Measurements from ENCODE around the gene COL9A3. TPM values are rescaled to one million over a fixed set of nuclear protein-coding genes. Genes with fewer than 3 reads are reported as not detected.

Gene COL9A3
- polyA plus RNA-seq, 2 of the 4 experiments (the other 2 are of a cell fraction) = 0.41 to 0.49 TPM

- no peak for FAIRE-seq
- CTCF ChIA-PET = interaction anchor here (0.6 to 1.2 kb wide), 3 partner anchors 12 to 37 kb away, joined by 3 to 6 read pairs (median 4); no protein-coding TSS in a partner anchor
- 94% methylated on average over 12 of the region's 12 CpGs for WGBS (ENCODE audit: missing lambda C conversion rate)
Observed at GRCh38 chr20:62859721-62860120, 42.9 kb downstream of the COL9A3 start.

GRCh38 chr20:62860391-62860923 lies 43.6 kb downstream of the COL9A3 start:
- DNase-seq (ENCODE audit: low read depth in 1 of 2, low spot score in 1 of 2) (no peak), FAIRE-seq (no peak), ATAC-seq (peak in 1 of 2 experiments; percentile 32; a peak in 3 of 6 replicates)
- Histone ChIP-seq H3K4me2 (peak overlapping the region; percentile 84), H3K4me1 (peaks cover 13% of the 10 kb centered on the region), H3K4me3 (peak overlapping the region; percentile 81), H3K9me3 (peaks cover 16% of the 10 kb centered on the region), H3K27ac (peak overlapping the region; percentile 75 to 91; a peak in 5 of 6 replicates)
- TF ChIP-seq MAX (IDR thresholded peaks at IDR 0.05) = peak; percentile 44; the same call in 1 of the 2 replicates
- TF ChIP-seq MAFK (IDR thresholded peaks at IDR 0.05; ENCODE audit: partially characterized antibody) = no peak
- ChIA-PET CTCF (interaction anchor here (1.2 to 6.1 kb wide), 4 partner anchors 13 to 38 kb away, joined by 4 to 40 read pairs (median 6); no protein-coding TSS in a partner anchor), POLR2A (no interaction called here)
- 47% methylated on average over 11 of the region's 24 CpGs for WGBS (ENCODE audit: missing lambda C conversion rate)

More at GRCh38 chr20:62859721-62860120, 42.9 kb downstream of the COL9A3 start:
- no peak overlapping the region for H3K4me3 ChIP-seq
- peaks cover 13% of the 10 kb centered on the region for H3K4me1 ChIP-seq
- H3K9me3 ChIP-seq = peaks cover 16% of the 10 kb centered on the region
- no peak for TF ChIP-seq KDM1A (IDR thresholded peaks at IDR 0.05; ENCODE audit: low read depth)
- TF ChIP-seq RAD21 (conservative IDR thresholded peaks at IDR 0.05 in 1 of 2, IDR thresholded peaks at IDR 0.05 in 1 of 2) = no peak
- no peak for TF ChIP-seq EP300 (IDR thresholded peaks at IDR 0.05)
- TF ChIP-seq RARB (CRISPR knock-in tag; IDR thresholded peaks at IDR 0.05) = no peak
- no peak for TF ChIP-seq MYC (IDR thresholded peaks at IDR 0.05; ENCODE audit: borderline replicate concordance, low read length)
- TF ChIP-seq EHMT2 (IDR thresholded peaks at IDR 0.05; ENCODE audit: low read depth) = no peak
- TF ChIP-seq HOXB5 (CRISPR knock-in tag; IDR thresholded peaks at IDR 0.05) = no peak
- no peak for TF ChIP-seq FOSB (CRISPR knock-in tag; IDR thresholded peaks at IDR 0.05)
- no peak for TF ChIP-seq ELK1 (IDR thresholded peaks at IDR 0.05; ENCODE audit: low read depth, low read length)
- TF ChIP-seq KDM5A (IDR thresholded peaks at IDR 0.05) = no peak
- TF ChIP-seq ZC3H11A (IDR thresholded peaks at IDR 0.05) = no peak
- TF ChIP-seq ATOH8 (CRISPR knock-in tag; IDR thresholded peaks at IDR 0.05; ENCODE audit: low read depth) = no peak
- no peak for TF ChIP-seq POLR2A (IDR thresholded peaks at IDR 0.05; ENCODE audit: low read length)
- TF ChIP-seq POLR2AphosphoS2 (conservative IDR thresholded peaks at IDR 0.05; ENCODE audit: low read length) = no peak
- peak overlapping the region; percentile 84 for H3K4me2 ChIP-seq
- POLR2A ChIA-PET = no interaction called here
- DNase-seq (ENCODE audit: low read depth in 1 of 2, low spot score in 1 of 2) (no peak), ATAC-seq (no peak)
- no peak overlapping the region for H3K27ac ChIP-seq

GRCh38 chr20:62860924-62861691 lies 44.3 kb downstream of the COL9A3 start:
- FAIRE-seq = no peak
- ChIA-PET CTCF (interaction anchor here (0.9 to 6.1 kb wide), 5 partner anchors 13 to 111 kb away, joined by 3 to 40 read pairs (median 4); no protein-coding TSS in a partner anchor), POLR2A (interaction anchor here (0.7 to 1.0 kb wide), 2 partner anchors 14 to 63 kb away, joined by 3 to 4 read pairs; no protein-coding TSS in a partner anchor)
- WGBS (ENCODE audit: missing lambda C conversion rate) = 0% methylated on average over 6 of the region's 129 CpGs
- TF ChIP-seq RNF2 (IDR thresholded peaks at IDR 0.05; ENCODE audit: borderline replicate concordance, low read depth) (no peak), POLR2A (IDR thresholded peaks at IDR 0.05; ENCODE audit: low read length) (no peak), EHMT2 (IDR thresholded peaks at IDR 0.05; ENCODE audit: low read depth) (no peak), RCOR1 (IDR thresholded peaks at IDR 0.05; ENCODE audit: low read depth, low read length) (no peak), ELK1 (IDR thresholded peaks at IDR 0.05; ENCODE audit: low read depth, low read length) (no peak), MAFK (IDR thresholded peaks at IDR 0.05; ENCODE audit: partially characterized antibody) (no peak), ATOH8 (CRISPR knock-in tag; IDR thresholded peaks at IDR 0.05; ENCODE audit: low read depth) (no peak), SREBF2 (IDR thresholded peaks at IDR 0.05) (no peak), TP53 (CRISPR knock-in tag; IDR thresholded peaks at IDR 0.05) (no peak), TFCP2L1 (CRISPR knock-in tag; IDR thresholded peaks at IDR 0.05) (no peak), ZNF302 (CRISPR knock-in tag; IDR thresholded peaks at IDR 0.05) (no peak), PBX3 (IDR thresholded peaks at IDR 0.05) (no peak)
- Histone ChIP-seq H3K4me3 (peak overlapping the region; percentile 81), H3K27ac (peak overlapping the region; percentile 75 to 91), H3K4me1 (peaks cover 13% of the 10 kb centered on the region), H3K9me3 (peaks cover 16% of the 10 kb centered on the region), H3K4me2 (peak overlapping the region; percentile 84)
- peak; percentile 34 to 58 for ATAC-seq
- peak in 1 of 2 experiments; percentile 29 for DNase-seq (ENCODE audit: low read depth in 1 of 2, low spot score in 1 of 2)

All from A549 (cell line).